CD4-positive, CD25-positive, alpha-beta regulatory T cell (primary cell): ENCODE results near the gene HTRA3. TPM values are rescaled to one million over a fixed set of nuclear protein-coding genes. Genes with fewer than 3 reads are reported as not detected.

ENCODE experiments used
- ATAC-seq, 2 donors: fragments of 150-1000 bp; cut with Tn5 transposase; one replicate each; pipeline ENCODE4 v1.10.0; 2021; ENCODE audit warnings: low read depth in 2 of 2, moderate number of reproducible peaks in 2 of 2, moderate library complexity in 1 of 2
- DNase-seq, 3 donors: peaks; one replicate each; pipeline versions ENCODE4 v3.0.0 to v3.0.0-alpha.2; 2012 to 2022; ENCODE audit warnings: mixed read lengths in 1 of 3
- H3K27ac ChIP-seq: one replicate; pipeline ENCODE4 v1.7.0; 2013; ENCODE audit warnings: mild to moderate bottlenecking, low read length; ENCODE audit not compliant: insufficient read depth, poor library complexity, severe bottlenecking
- H3K27me3 ChIP-seq: one replicate; pipeline ENCODE4 v1.7.0; 2013; ENCODE audit warnings: low read length; ENCODE audit not compliant: control insufficient read depth, insufficient read depth
- H3K36me3 ChIP-seq: one replicate; pipeline ENCODE4 v1.7.0; 2013; ENCODE audit warnings: mild to moderate bottlenecking, low read length, moderate library complexity; ENCODE audit not compliant: control insufficient read depth, insufficient read depth
- H3K4me1 ChIP-seq: 2 replicates; pipeline ENCODE4 v1.7.0; 2013; ENCODE audit warnings: mild to moderate bottlenecking, low read length; ENCODE audit not compliant: insufficient read depth, control insufficient read depth, poor library complexity, severe bottlenecking
- H3K4me3 ChIP-seq: one replicate; pipeline ENCODE4 v1.7.0; 2013; ENCODE audit warnings: low read depth, mild to moderate bottlenecking, low read length, moderate library complexity
- H3K9me3 ChIP-seq, 2 experiments: 1 replicate in 1 of 2; 2 replicates in 1 of 2; pipeline ENCODE4 v1.7.0; 2013; ENCODE audit warnings: low read length in 2 of 2, mild to moderate bottlenecking in 1 of 2, moderate library complexity in 1 of 2; ENCODE audit not compliant: control insufficient read depth in 2 of 2
- H3K27ac Mint-ChIP-seq, 3 donors: one replicate each; pipeline ENCODE4 v1.8.0; 2020 to 2022; ENCODE audit warnings: mild to moderate bottlenecking in 3 of 3, mixed read lengths in 3 of 3, moderate library complexity in 2 of 3
- H3K27me3 Mint-ChIP-seq: one replicate; pipeline ENCODE4 v1.8.0; 2022; ENCODE audit warnings: mild to moderate bottlenecking, mixed read lengths
- H3K36me3 Mint-ChIP-seq: one replicate; pipeline ENCODE4 v1.8.0; 2020; ENCODE audit warnings: mixed read lengths
- H3K4me1 Mint-ChIP-seq, 4 donors: one replicate each; pipeline ENCODE4 v1.8.0; 2020 to 2022; ENCODE audit warnings: mixed read lengths in 4 of 4, mild to moderate bottlenecking in 1 of 4
- H3K4me3 Mint-ChIP-seq, 4 donors: one replicate each; pipeline ENCODE4 v1.8.0; 2020 to 2022; ENCODE audit warnings: mild to moderate bottlenecking in 4 of 4, mixed read lengths in 4 of 4, moderate library complexity in 3 of 4
- H3K9me3 Mint-ChIP-seq, 7 donors: one replicate each; pipeline ENCODE4 v1.8.0; 2020 to 2022; ENCODE audit warnings: mixed read lengths in 7 of 7, mild to moderate bottlenecking in 3 of 7, moderate library complexity in 2 of 7
- polyA plus RNA-seq, 4 donors: library from polyadenylated mRNA; unstranded; fragments of 300-500 nt; fragmentation: Illumina TruSeq; gene quantifications; one replicate each; pipeline ENCODE4 v1.2.3, GENCODE V29; 2021
- total RNA-seq: library from RNA; stranded (reverse); gene quantifications from one replicate; pipeline ENCODE4 v1.2.3, GENCODE V29; 2022

HTRA3 gene
- total and polyA plus RNA-seq, 5 donors from 2014 or later = not detected

- H3K36me3 Mint-ChIP-seq = no peaks in the 10 kb centered on the region
- Histone ChIP-seq H3K4me3 (no peak overlapping the region), H3K36me3 (no peaks in the 10 kb centered on the region), H3K9me3 (no peaks in the 10 kb centered on the region), H3K27me3 (peaks cover 1% of the 10 kb centered on the region), H3K4me1 (no peaks in the 10 kb centered on the region), H3K27ac (no peak overlapping the region)
- peaks cover 17% of the 10 kb centered on the region for H3K27me3 Mint-ChIP-seq
- no peak overlapping the region for H3K27ac Mint-ChIP-seq
- ATAC-seq (peak in 1 of 2 donors; percentile 37), DNase-seq (peak in 1 of 3 donors; percentile 45)
- peaks cover 0 to 5% (median 0%) of the 10 kb centered on the region in 7 donors for H3K9me3 Mint-ChIP-seq
- H3K4me1 Mint-ChIP-seq = peaks cover 0 to 2% (median 0%) of the 10 kb centered on the region in 4 donors
- H3K4me3 Mint-ChIP-seq = no peak overlapping the region
Observed at GRCh38 chr4:8267077-8267476, 2.5 kb upstream of the HTRA3 start.

- no peaks in the 10 kb centered on the region for H3K9me3 ChIP-seq
- Mint-ChIP-seq H3K27me3 (peaks cover 17% of the 10 kb centered on the region), H3K4me3 (no peak overlapping the region), H3K36me3 (no peaks in the 10 kb centered on the region), H3K4me1 (peaks cover 0 to 2% (median 0%) of the 10 kb centered on the region in 4 donors), H3K9me3 (peaks cover 0 to 5% (median 0%) of the 10 kb centered on the region in 7 donors), H3K27ac (no peak overlapping the region)
- no peak overlapping the region for H3K27ac ChIP-seq
- peaks cover 1% of the 10 kb centered on the region for H3K27me3 ChIP-seq
- ATAC-seq (no peak), DNase-seq (no peak)
- no peaks in the 10 kb centered on the region for H3K36me3 ChIP-seq
- no peaks in the 10 kb centered on the region for H3K4me1 ChIP-seq
- no peak overlapping the region for H3K4me3 ChIP-seq
Observed at GRCh38 chr4:8268211-8268610, 1.3 kb upstream of the HTRA3 start.

- Mint-ChIP-seq H3K9me3 (peaks cover 0 to 2% (median 0%) of the 10 kb centered on the region in 7 donors), H3K4me1 (no peaks in the 10 kb centered on the region), H3K4me3 (no peak overlapping the region), H3K27ac (no peak overlapping the region), H3K27me3 (peaks cover 22% of the 10 kb centered on the region), H3K36me3 (no peaks in the 10 kb centered on the region)
- Histone ChIP-seq H3K36me3 (no peaks in the 10 kb centered on the region), H3K4me3 (no peak overlapping the region), H3K9me3 (no peaks in the 10 kb centered on the region), H3K4me1 (no peaks in the 10 kb centered on the region), H3K27ac (no peak overlapping the region), H3K27me3 (peaks cover 1% of the 10 kb centered on the region)
- ATAC-seq (no peak), DNase-seq (no peak)
Observed at GRCh38 chr4:8268901-8269534, 536 bp upstream of the HTRA3 start.

GRCh38 chr4:8270418-8270771 lies 841 bp downstream of the HTRA3 start:
- H3K4me1 Mint-ChIP-seq = no peaks in the 10 kb centered on the region
- no peak for ATAC-seq
- peaks cover 27% of the 10 kb centered on the region for H3K27me3 Mint-ChIP-seq
- H3K27ac ChIP-seq = no peak overlapping the region
- no peaks in the 10 kb centered on the region for H3K4me1 ChIP-seq
- peaks cover 0 to 2% (median 0%) of the 10 kb centered on the region in 7 donors for H3K9me3 Mint-ChIP-seq
- DNase-seq = no peak
- H3K4me3 ChIP-seq = no peak overlapping the region
- H3K9me3 ChIP-seq = no peaks in the 10 kb centered on the region
- H3K4me3 Mint-ChIP-seq = no peak overlapping the region
- peaks cover 1% of the 10 kb centered on the region for H3K27me3 ChIP-seq
- no peaks in the 10 kb centered on the region for H3K36me3 Mint-ChIP-seq
- no peaks in the 10 kb centered on the region for H3K36me3 ChIP-seq
- H3K27ac Mint-ChIP-seq = no peak overlapping the region

- H3K4me1 Mint-ChIP-seq = no peaks in the 10 kb centered on the region
- DNase-seq (no peak), ATAC-seq (no peak)
- H3K36me3 Mint-ChIP-seq = no peaks in the 10 kb centered on the region
- Histone ChIP-seq H3K27ac (no peak overlapping the region), H3K27me3 (peaks cover 1% of the 10 kb centered on the region), H3K36me3 (no peaks in the 10 kb centered on the region), H3K9me3 (no peaks in the 10 kb centered on the region), H3K4me1 (no peaks in the 10 kb centered on the region), H3K4me3 (no peak overlapping the region)
- no peak overlapping the region for H3K27ac Mint-ChIP-seq
- no peak overlapping the region for H3K4me3 Mint-ChIP-seq
- H3K27me3 Mint-ChIP-seq = peaks cover 27% of the 10 kb centered on the region
- peaks cover 0 to 2% (median 0%) of the 10 kb centered on the region in 7 donors for H3K9me3 Mint-ChIP-seq
Observed at GRCh38 chr4:8270912-8271815, 1.6 kb downstream of the HTRA3 start.

GRCh38 chr4:8271821-8272220 lies 2.3 kb downstream of the HTRA3 start:
- Histone ChIP-seq H3K27me3 (peaks cover 1% of the 10 kb centered on the region), H3K36me3 (no peaks in the 10 kb centered on the region), H3K27ac (no peak overlapping the region), H3K9me3 (no peaks in the 10 kb centered on the region), H3K4me3 (no peak overlapping the region), H3K4me1 (no peaks in the 10 kb centered on the region)
- H3K36me3 Mint-ChIP-seq = no peaks in the 10 kb centered on the region
- no peak for DNase-seq
- no peaks in the 10 kb centered on the region for H3K9me3 Mint-ChIP-seq
- ATAC-seq = no peak
- H3K4me1 Mint-ChIP-seq = no peaks in the 10 kb centered on the region
- H3K4me3 Mint-ChIP-seq = no peak overlapping the region
- H3K27ac Mint-ChIP-seq = no peak overlapping the region
- H3K27me3 Mint-ChIP-seq = peaks cover 27% of the 10 kb centered on the region

GRCh38 chr4:8272472-8273428 lies 3.2 kb downstream of the HTRA3 start:
- Histone ChIP-seq H3K27me3 (peaks cover 1% of the 10 kb centered on the region), H3K27ac (no peak overlapping the region), H3K36me3 (no peaks in the 10 kb centered on the region), H3K9me3 (no peaks in the 10 kb centered on the region), H3K4me1 (no peaks in the 10 kb centered on the region), H3K4me3 (no peak overlapping the region)
- ATAC-seq (no peak), DNase-seq (no peak)
- Mint-ChIP-seq H3K36me3 (no peaks in the 10 kb centered on the region), H3K4me1 (no peaks in the 10 kb centered on the region), H3K27ac (peak overlapping the region in 1 of 3 donors; percentile 79), H3K9me3 (no peaks in the 10 kb centered on the region), H3K27me3 (peaks cover 27% of the 10 kb centered on the region), H3K4me3 (no peak overlapping the region)
